ENCODE measurements around the gene KIF17. TPM values are rescaled to one million over a fixed set of nuclear protein-coding genes. Genes with fewer than 3 reads are reported as not detected.

The KIF17 gene
- polyA plus RNA-seq, 4 donors: 1.3 to 2.7 (median 2.4) TPM

GRCh38 chr1:20725189-20726117 is 7.6 kb upstream of the KIF17 start:
- H3K27me3 ChIP-seq (ENCODE audit: control insufficient read depth in 3 of 3, insufficient read depth in 3 of 3, low read length in 3 of 3): peaks cover 0 to 24% (median 14%) of the 10 kb centered on the region in 3 donors
- no peaks in the 10 kb centered on the region for H3K9me3 ChIP-seq (ENCODE audit: control insufficient read depth in 2 of 2, insufficient read depth in 1 of 2, low read depth in 1 of 2, low read length in 1 of 2)
- H3K4me1 ChIP-seq (ENCODE audit: control insufficient read depth in 3 of 3, insufficient read depth in 2 of 3, low read depth in 1 of 3, low read length in 2 of 3): no peaks in the 10 kb centered on the region
- DNase-seq (no peak), FAIRE-seq (no peak)
- 70 to 79% (median 71%) methylated on average over 23 to 29 of the region's 29 CpGs for WGBS, 3 donors
- no peak overlapping the region for H3K27ac ChIP-seq (ENCODE audit: low read depth in 1 of 3, low read length in 2 of 3)
- no peaks in the 10 kb centered on the region for H3K36me3 ChIP-seq (ENCODE audit: control insufficient read depth in 3 of 3, insufficient read depth in 2 of 3, low read depth in 1 of 3, low read length in 3 of 3)
- H3K4me3 ChIP-seq (ENCODE audit: low read depth in 1 of 3, low read length in 3 of 3): no peak overlapping the region

- H3K36me3 ChIP-seq (ENCODE audit: control insufficient read depth in 3 of 3, insufficient read depth in 2 of 3, low read depth in 1 of 3, low read length in 3 of 3): no peaks in the 10 kb centered on the region
- H3K4me1 ChIP-seq (ENCODE audit: control insufficient read depth in 3 of 3, insufficient read depth in 2 of 3, low read depth in 1 of 3, low read length in 2 of 3): no peaks in the 10 kb centered on the region
- 83 to 92% (median 91%) methylated on average over 16 to 17 of the region's 17 CpGs for WGBS, 3 donors
- H3K27ac ChIP-seq (ENCODE audit: low read depth in 1 of 3, low read length in 2 of 3): no peak overlapping the region
- H3K4me3 ChIP-seq (ENCODE audit: low read depth in 1 of 3, low read length in 3 of 3): no peak overlapping the region
- FAIRE-seq: no peak
- no peak for DNase-seq
- no peaks in the 10 kb centered on the region for H3K9me3 ChIP-seq (ENCODE audit: control insufficient read depth in 2 of 2, insufficient read depth in 1 of 2, low read depth in 1 of 2, low read length in 1 of 2)
- H3K27me3 ChIP-seq (ENCODE audit: control insufficient read depth in 3 of 3, insufficient read depth in 3 of 3, low read length in 3 of 3): peaks cover 0 to 19% (median 7%) of the 10 kb centered on the region in 3 donors
Measured at GRCh38 chr1:20724364-20725188, 6.8 kb upstream of the KIF17 start.

DNA sequence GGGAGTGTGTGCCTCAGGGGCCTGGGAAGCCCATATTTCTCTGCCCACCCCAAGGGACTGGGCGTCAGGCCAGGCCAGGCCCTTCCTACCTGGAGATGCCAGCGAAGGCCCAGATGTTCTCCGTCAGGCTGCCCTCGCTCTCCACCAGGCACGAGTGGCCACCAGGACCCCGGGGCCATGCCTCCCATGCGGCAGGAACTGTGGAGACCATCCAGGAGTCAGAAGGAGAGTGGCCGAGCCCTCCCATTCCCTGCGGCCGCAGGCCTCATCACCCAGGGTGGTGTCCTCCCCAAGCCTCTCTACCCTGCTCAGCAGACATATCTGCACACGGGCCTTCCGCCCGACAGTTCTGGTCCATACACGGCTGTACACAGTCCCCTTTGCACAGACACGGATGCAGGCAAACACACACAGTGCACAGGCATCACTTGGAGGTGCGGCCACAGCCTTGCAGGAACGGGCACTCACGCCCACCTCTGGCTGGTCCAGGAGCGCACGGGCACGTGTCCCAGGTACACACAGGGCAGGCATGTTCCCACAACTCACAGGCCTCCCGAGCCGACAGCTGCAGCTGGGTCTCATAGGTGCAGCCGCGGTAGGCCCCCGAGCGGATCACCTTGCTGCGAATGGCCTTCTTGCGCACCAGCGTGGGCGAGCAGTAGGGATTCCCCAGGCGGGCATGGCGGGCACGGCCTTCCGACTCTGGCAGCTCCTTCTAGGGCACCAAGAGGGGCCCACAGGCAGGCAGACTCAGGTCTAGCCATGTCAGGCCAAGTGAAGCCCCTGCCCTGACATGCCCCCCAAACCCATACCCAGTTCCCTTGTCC is 5.9 kb upstream of the KIF17 start:
- FAIRE-seq (no peak), DNase-seq (no peak)
- 80 to 93% (median 90%) methylated on average over 34 to 35 of the region's 35 CpGs for WGBS, 3 donors

GRCh38 chr1:20723159-20723536 is 5.3 kb upstream of the KIF17 start:
- 56 to 82% (median 60%) methylated on average over 4 of the region's 4 CpGs for WGBS, 3 donors
- Histone ChIP-seq H3K27ac (ENCODE audit: low read depth in 1 of 3, low read length in 2 of 3) (no peak overlapping the region), H3K36me3 (ENCODE audit: control insufficient read depth in 3 of 3, insufficient read depth in 2 of 3, low read depth in 1 of 3, low read length in 3 of 3) (no peaks in the 10 kb centered on the region), H3K4me1 (ENCODE audit: control insufficient read depth in 3 of 3, insufficient read depth in 2 of 3, low read depth in 1 of 3, low read length in 2 of 3) (peaks cover 0 to 1% (median 0%) of the 10 kb centered on the region in 3 donors), H3K9me3 (ENCODE audit: control insufficient read depth in 2 of 2, insufficient read depth in 1 of 2, low read depth in 1 of 2, low read length in 1 of 2) (no peaks in the 10 kb centered on the region), H3K27me3 (ENCODE audit: control insufficient read depth in 3 of 3, insufficient read depth in 3 of 3, low read length in 3 of 3) (peaks cover 0 to 18% (median 0%) of the 10 kb centered on the region in 3 donors), H3K4me3 (ENCODE audit: low read depth in 1 of 3, low read length in 3 of 3) (no peak overlapping the region)
- FAIRE-seq (no peak), DNase-seq (no peak)

More for the DNA sequence above, 5.9 kb upstream of the KIF17 start:
- Histone ChIP-seq H3K27me3 (ENCODE audit: control insufficient read depth in 3 of 3, insufficient read depth in 3 of 3, low read length in 3 of 3) (peaks cover 0 to 19% (median 0%) of the 10 kb centered on the region in 3 donors), H3K4me1 (ENCODE audit: control insufficient read depth in 3 of 3, insufficient read depth in 2 of 3, low read depth in 1 of 3, low read length in 2 of 3) (no peaks in the 10 kb centered on the region), H3K9me3 (ENCODE audit: control insufficient read depth in 2 of 2, insufficient read depth in 1 of 2, low read depth in 1 of 2, low read length in 1 of 2) (no peaks in the 10 kb centered on the region), H3K36me3 (ENCODE audit: control insufficient read depth in 3 of 3, insufficient read depth in 2 of 3, low read depth in 1 of 3, low read length in 3 of 3) (no peaks in the 10 kb centered on the region), H3K4me3 (ENCODE audit: low read depth in 1 of 3, low read length in 3 of 3) (no peak overlapping the region), H3K27ac (ENCODE audit: low read depth in 1 of 3, low read length in 2 of 3) (no peak overlapping the region)

DNA sequence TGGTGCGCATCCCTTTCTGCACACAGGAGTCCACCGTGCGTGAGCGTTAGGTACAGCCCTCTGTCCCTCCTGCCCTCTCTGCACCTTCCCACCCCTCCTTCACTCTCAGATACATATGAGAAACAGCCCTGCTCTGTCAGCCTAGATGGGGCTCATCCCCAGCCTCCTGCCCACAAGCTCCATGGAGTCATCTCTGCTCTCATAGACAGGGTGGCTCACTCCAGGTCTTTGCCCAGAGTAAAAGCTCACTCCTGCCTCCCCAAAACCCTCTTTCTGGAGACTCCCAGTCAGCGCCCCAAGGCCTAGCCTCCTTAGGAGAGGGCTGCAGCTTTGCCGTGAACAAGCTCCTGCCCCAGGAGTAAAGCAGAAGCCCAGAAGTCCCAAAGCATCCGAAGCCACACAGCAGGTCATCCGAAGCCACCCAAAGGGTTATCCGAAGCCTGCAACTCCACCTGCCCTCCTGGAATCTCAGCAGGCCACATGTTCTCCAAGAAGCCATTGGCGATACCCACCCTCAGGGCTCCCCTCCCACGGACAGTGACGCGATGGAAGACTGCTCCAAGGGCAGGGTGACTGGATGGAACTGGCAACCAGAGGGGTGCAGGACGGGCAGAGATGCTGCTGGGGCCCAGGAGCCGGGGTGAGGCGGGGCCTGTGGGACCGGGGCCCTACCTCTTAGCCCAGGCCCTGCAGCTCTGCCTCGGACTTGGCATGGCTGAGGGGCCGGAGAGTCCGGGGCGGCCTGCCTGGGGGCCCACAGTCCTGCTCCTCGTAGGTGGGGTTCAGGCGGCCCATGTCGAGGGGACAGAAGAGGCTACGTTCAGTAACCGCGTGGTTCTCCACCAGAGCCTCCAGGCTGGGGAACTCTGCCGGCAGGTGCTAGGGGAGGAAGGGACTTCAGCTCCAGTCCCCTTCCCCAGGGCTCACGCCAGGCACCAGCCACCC is 3.6 kb upstream of the KIF17 start:
- 87 to 91% (median 90%) methylated on average over 29 of the region's 29 CpGs for WGBS, 3 donors
- no peak for DNase-seq
- FAIRE-seq: no peak

GRCh38 chr1:20720631-20721091 is 2.9 kb upstream of the KIF17 start:
- Histone ChIP-seq H3K4me1 (ENCODE audit: control insufficient read depth in 3 of 3, insufficient read depth in 2 of 3, low read depth in 1 of 3, low read length in 2 of 3) (peaks cover 2 to 3% (median 3%) of the 10 kb centered on the region in 3 donors), H3K27ac (ENCODE audit: low read depth in 1 of 3, low read length in 2 of 3) (no peak overlapping the region), H3K36me3 (ENCODE audit: control insufficient read depth in 3 of 3, insufficient read depth in 2 of 3, low read depth in 1 of 3, low read length in 3 of 3) (no peaks in the 10 kb centered on the region), H3K27me3 (ENCODE audit: control insufficient read depth in 3 of 3, insufficient read depth in 3 of 3, low read length in 3 of 3) (peaks cover 6 to 31% (median 9%) of the 10 kb centered on the region in 3 donors), H3K9me3 (ENCODE audit: control insufficient read depth in 2 of 2, insufficient read depth in 1 of 2, low read depth in 1 of 2, low read length in 1 of 2) (no peaks in the 10 kb centered on the region), H3K4me3 (ENCODE audit: low read depth in 1 of 3, low read length in 3 of 3) (no peak overlapping the region)
- 87 to 89% (median 88%) methylated on average over 12 of the region's 12 CpGs for WGBS, 3 donors
- FAIRE-seq (no peak), DNase-seq (no peak)

More for the DNA sequence above, 3.6 kb upstream of the KIF17 start:
- Histone ChIP-seq H3K9me3 (ENCODE audit: control insufficient read depth in 2 of 2, insufficient read depth in 1 of 2, low read depth in 1 of 2, low read length in 1 of 2) (no peaks in the 10 kb centered on the region), H3K4me1 (ENCODE audit: control insufficient read depth in 3 of 3, insufficient read depth in 2 of 3, low read depth in 1 of 3, low read length in 2 of 3) (peaks cover 2 to 3% (median 3%) of the 10 kb centered on the region in 3 donors), H3K36me3 (ENCODE audit: control insufficient read depth in 3 of 3, insufficient read depth in 2 of 3, low read depth in 1 of 3, low read length in 3 of 3) (no peaks in the 10 kb centered on the region), H3K4me3 (ENCODE audit: low read depth in 1 of 3, low read length in 3 of 3) (no peak overlapping the region), H3K27me3 (ENCODE audit: control insufficient read depth in 3 of 3, insufficient read depth in 3 of 3, low read length in 3 of 3) (peaks cover 4 to 27% (median 5%) of the 10 kb centered on the region in 3 donors), H3K27ac (ENCODE audit: low read depth in 1 of 3, low read length in 2 of 3) (no peak overlapping the region)

DNA sequence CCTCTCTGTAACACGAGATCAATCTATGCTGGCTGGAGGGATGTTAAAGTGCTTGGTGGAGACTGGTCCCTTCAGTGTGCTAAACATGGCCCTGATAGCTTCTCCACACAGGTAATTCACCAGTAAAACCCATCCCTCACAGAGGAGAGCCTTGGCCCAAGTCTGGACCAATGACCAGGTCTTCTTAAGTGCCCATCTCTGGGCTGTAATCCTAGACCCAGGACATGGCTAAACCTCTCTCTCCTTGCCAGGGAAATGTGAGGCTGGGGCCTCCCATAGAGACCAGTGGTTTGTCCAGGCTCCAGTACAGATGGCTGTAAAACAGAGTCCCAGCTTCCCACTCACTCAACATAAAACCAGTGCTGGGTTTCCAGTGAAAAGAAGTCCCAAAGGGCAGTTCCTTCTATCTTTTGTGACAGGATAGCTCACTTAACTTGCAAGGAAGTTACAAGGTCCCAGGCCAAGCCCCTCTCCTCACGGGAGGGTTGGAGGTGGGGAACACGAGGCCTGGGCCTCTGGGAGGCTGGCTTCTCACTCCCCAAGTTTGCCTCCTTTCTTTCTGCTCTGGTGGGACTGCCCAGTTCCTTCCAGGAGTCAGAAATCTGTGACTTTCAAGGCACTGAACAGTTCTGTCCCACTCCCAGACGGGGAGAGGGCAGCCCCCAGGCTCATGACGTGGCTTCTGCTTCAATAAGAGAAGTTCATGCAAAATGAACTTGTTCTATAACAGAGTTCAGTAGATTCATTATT is 2.2 kb upstream of the KIF17 start:
- peaks cover 2 to 3% (median 3%) of the 10 kb centered on the region in 3 donors for H3K4me1 ChIP-seq (ENCODE audit: control insufficient read depth in 3 of 3, insufficient read depth in 2 of 3, low read depth in 1 of 3, low read length in 2 of 3)
- no peaks in the 10 kb centered on the region for H3K9me3 ChIP-seq (ENCODE audit: control insufficient read depth in 2 of 2, insufficient read depth in 1 of 2, low read depth in 1 of 2, low read length in 1 of 2)
- no peak overlapping the region for H3K27ac ChIP-seq (ENCODE audit: low read depth in 1 of 3, low read length in 2 of 3)
- no peak overlapping the region for H3K4me3 ChIP-seq (ENCODE audit: low read depth in 1 of 3, low read length in 3 of 3)
- FAIRE-seq (no peak), DNase-seq (no peak)
- WGBS, 3 donors: 65 to 85% (median 69%) methylated on average over 5 of the region's 5 CpGs
- H3K27me3 ChIP-seq (ENCODE audit: control insufficient read depth in 3 of 3, insufficient read depth in 3 of 3, low read length in 3 of 3): peaks cover 6 to 31% (median 10%) of the 10 kb centered on the region in 3 donors
- H3K36me3 ChIP-seq (ENCODE audit: control insufficient read depth in 3 of 3, insufficient read depth in 2 of 3, low read depth in 1 of 3, low read length in 3 of 3): no peaks in the 10 kb centered on the region
